ENCODE measurements around the gene MAP3K20.

DNA sequence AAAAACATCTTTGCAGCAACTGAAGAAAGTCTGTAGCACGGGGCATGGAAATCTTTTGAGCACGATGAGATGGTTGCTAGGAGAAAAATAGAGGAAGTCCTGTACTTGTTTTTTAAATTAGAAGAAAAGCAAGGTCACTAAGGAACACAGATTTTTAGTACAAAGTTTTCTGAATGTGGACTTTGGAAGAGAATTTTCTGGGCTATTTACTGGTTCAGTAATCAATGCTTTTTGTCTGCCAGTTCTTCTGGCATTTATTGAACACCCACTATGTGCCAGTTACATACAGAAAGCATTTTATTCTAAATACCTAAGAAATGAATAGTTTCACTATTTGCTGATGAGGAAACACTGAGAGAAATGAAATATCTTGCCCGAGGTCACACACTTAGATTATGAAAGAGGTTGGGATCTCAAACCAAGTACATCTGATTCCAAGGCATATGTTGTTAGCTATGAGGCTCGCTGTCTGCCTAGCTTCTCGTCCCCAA is 15.6 kb upstream of the MAP3K20 start:
- TF ChIP-seq POLR2A (IDR thresholded peaks at IDR 0.05; ENCODE audit: low read depth, low read length) (no peak), EP300 (IDR thresholded peaks at IDR 0.05; ENCODE audit: borderline replicate concordance in 1 of 2, control insufficient read depth in 1 of 2, low read depth in 2 of 2, low read length in 2 of 2) (no peak), JUNB (IDR thresholded peaks at IDR 0.05) (no peak), CEBPB (IDR thresholded peaks at IDR 0.05; ENCODE audit: borderline replicate concordance in 1 of 2, low read depth in 2 of 2, low read length in 2 of 2) (no peak), STAT1 (conservative IDR thresholded peaks at IDR 0.05) (no peak), FOXM1 (IDR thresholded peaks at IDR 0.05; ENCODE audit: low read depth, low read length) (no peak), EZH2 (IDR thresholded peaks at IDR 0.05; ENCODE audit: borderline replicate concordance, control insufficient read depth, low read depth, low read length) (no peak), BCL11A (IDR thresholded peaks at IDR 0.05; ENCODE audit: low read depth, low read length) (no peak), RAD51 (IDR thresholded peaks at IDR 0.05) (no peak)
- TF ChIP-seq, protein P1, sequence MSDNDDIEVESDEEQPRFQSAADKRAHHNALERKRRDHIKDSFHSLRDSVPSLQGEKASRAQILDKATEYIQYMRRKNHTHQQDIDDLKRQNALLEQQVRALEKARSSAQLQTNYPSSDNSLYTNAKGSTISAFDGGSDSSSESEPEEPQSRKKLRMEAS (IDR thresholded peaks at IDR 0.05; ENCODE audit: low read depth, low read length) = no peak
- TF ChIP-seq, protein P2, sequence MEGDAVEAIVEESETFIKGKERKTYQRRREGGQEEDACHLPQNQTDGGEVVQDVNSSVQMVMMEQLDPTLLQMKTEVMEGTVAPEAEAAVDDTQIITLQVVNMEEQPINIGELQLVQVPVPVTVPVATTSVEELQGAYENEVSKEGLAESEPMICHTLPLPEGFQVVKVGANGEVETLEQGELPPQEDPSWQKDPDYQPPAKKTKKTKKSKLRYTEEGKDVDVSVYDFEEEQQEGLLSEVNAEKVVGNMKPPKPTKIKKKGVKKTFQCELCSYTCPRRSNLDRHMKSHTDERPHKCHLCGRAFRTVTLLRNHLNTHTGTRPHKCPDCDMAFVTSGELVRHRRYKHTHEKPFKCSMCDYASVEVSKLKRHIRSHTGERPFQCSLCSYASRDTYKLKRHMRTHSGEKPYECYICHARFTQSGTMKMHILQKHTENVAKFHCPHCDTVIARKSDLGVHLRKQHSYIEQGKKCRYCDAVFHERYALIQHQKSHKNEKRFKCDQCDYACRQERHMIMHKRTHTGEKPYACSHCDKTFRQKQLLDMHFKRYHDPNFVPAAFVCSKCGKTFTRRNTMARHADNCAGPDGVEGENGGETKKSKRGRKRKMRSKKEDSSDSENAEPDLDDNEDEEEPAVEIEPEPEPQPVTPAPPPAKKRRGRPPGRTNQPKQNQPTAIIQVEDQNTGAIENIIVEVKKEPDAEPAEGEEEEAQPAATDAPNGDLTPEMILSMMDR (IDR thresholded peaks at IDR 0.05 in 2 of 3, conservative IDR thresholded peaks at IDR 0.05 in 1 of 3; ENCODE audit: control insufficient read depth in 2 of 3, extremely low read depth in 1 of 3, insufficient read depth in 1 of 3, low read depth in 3 of 3, low read length in 3 of 3) = no peak
- TF ChIP-seq, protein P3, sequence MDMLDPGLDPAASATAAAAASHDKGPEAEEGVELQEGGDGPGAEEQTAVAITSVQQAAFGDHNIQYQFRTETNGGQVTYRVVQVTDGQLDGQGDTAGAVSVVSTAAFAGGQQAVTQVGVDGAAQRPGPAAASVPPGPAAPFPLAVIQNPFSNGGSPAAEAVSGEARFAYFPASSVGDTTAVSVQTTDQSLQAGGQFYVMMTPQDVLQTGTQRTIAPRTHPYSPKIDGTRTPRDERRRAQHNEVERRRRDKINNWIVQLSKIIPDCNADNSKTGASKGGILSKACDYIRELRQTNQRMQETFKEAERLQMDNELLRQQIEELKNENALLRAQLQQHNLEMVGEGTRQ (IDR thresholded peaks at IDR 0.05; ENCODE audit: borderline replicate concordance, low read depth, low read length) = no peak
